Anterior cingulate cortex (tissue), 58 donors: Measurements from ENCODE around the gene CCL27.

Experiments used
- DNase-seq, 58 donors: peaks; one replicate each; lab custom pipeline; 2025; lab: John Stamatoyannopoulos, UW

CCL27 gene

DNA sequence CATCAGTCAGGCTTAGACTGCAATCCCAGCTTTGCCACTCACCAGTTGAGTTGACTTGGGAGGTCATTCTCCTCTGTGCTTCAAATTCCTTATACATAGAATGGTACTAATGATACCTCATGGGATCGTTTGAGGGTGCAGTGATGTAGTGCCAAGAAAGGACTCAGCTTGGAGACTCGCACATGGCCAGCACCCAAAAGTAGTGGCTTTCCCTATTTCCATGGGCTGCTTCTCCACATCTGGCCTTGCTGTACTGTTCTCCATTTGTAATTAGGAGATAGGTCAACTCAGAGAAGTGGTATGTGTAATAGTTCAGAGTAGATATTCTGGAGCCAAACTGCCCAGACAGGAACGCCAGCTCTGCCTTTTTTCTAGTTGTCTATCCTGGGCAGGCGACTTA, 23.1 kb upstream of the CCL27 start:
- DNase-seq, result no peak

DNA sequence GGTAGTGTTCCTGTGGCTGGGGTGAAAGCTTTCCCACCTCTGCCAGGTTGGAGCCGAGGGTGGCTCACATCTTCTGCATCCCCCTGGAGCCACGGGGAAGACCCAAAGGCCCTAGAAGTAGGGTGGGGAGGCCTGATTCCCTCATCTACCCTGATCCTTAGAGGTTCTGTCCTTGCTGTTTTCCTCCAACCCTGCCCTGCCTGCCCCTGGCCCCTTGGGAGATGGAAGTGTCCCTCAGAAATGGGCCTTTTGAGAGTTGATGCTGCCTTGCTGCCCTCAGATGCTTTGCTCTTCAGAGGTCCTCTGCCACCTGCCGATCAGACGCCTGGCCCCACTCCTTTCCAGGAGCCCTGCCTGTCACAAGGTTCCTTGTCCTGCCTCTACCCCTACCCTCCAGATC, 22.4 kb upstream of the CCL27 start:
- DNase-seq, result no peak

DNA sequence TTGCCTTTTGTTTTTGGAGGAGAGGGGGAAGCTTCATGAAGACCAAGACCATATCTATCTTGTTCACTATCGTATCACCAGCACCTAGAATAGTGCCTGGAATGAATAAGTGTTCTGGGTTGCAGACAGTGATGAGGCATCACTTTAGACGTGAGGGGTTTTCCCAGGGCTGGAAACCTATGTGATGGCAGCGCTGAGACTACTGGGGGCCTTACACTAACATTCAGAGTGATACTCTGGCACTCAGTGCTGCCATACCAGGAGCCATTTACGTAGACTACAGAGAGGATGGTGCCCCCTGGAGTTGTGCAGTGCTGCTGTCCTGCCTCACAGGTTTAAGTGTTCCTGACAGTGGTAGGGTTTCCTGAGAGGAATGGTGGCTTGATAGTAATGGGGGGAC, 21.7 kb upstream of the CCL27 start:
- no peak for DNase-seq

DNA sequence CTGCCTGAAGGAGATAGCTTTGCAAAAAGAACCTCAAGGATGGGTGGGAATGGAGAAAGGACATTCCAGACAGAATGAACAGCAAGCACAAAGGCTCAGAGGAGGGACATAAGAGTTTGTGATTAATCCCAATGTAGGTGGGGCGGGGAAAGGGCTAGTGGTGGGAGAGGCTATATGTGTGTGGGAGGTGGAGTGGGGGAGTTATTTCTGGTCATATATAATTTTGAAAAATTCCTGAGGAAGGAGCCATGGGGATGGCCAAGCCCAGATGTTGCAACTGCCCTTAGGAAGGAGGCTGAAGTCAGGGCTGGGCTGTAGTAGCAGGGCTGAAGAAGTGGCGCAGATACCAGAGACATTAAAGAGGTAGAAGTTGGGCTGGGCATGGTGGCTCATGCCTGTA, 13.4 kb upstream of the CCL27 start:
- DNase-seq, result no peak

DNA sequence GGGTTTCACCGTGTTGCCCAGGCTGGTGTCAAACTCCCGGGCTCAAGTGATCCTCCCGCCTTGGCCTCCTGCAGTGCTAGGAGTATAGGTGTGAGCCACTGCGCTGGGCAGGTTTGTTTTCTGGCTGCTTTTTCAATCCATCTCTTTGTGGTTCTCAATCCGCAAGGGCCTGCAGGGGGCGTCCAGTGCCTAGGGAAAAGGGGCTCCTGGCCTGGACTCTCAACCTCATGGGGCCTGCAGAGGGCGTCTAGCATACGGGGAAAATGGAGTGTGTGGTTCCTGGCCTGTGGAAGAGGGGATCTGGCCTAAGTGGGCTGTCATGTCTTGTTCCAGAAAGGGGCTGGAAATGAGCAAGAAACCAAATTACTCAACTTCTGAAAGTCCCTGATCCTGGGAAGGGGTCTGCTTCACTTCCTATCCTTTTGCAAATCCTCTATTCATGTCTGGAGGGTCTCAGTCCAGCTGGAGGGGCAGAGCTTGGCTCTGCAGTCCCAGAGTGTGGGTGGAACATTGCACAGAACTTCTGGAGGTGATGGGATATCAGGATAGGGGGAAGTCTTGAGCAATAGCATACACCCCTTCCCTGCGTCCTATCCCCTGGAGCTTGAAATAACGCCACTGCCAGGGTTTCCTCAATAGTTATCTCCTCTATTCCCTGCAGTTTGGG, 12.7 kb upstream of the CCL27 start:
- peak in 31 of 58 donors; percentile 1 to 59 (median 14) for DNase-seq

DNA sequence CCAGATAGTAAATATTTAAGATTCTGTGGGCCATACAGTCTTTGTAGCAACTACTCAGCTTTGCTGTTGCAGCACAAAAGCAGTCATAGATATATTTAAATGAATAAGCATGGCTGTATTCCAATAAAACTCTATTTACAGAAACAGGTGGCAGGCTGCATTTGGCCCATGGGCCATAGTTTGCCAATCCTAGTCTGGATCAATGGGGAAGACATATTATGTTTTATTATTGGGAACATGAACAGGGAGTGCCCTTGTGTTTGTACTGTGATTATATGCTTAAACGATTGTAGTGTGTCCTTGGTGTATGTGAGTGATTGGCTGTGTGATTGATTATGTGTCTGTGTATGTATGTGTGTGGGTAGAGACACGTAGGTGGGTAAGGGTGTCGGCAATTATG, 12.0 kb upstream of the CCL27 start:
- DNase-seq, result no peak

- DNase-seq, result no peak
Measured at GRCh38 chr9:34671307-34671706, 8.8 kb upstream of the CCL27 start.

GRCh38 chr9:34669809-34670562, 7.5 kb upstream of the CCL27 start:
- no peak for DNase-seq

GRCh38 chr9:34665381-34666250, 3.2 kb upstream of the CCL27 start:
- DNase-seq, result peak; percentile 31 to 98 (median 90)

DNA sequence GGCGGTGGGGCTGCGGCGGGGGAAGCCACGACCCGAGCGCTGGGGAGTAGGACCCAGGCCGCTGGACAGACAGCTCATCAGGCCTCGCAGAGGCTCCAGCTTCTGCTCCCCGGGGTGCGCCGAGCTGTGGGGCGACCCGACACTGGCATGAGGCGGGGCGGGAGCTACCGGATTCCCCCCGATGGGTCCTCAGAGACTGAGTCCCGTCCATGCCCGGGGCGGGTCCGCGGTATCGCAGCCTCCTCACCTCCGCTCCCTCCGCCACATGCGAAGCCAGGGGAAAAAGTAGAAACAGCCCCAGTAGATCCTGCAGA, 2.6 kb upstream of the CCL27 start:
- peak in 1 of 58 donors; percentile 74 for DNase-seq

DNA sequence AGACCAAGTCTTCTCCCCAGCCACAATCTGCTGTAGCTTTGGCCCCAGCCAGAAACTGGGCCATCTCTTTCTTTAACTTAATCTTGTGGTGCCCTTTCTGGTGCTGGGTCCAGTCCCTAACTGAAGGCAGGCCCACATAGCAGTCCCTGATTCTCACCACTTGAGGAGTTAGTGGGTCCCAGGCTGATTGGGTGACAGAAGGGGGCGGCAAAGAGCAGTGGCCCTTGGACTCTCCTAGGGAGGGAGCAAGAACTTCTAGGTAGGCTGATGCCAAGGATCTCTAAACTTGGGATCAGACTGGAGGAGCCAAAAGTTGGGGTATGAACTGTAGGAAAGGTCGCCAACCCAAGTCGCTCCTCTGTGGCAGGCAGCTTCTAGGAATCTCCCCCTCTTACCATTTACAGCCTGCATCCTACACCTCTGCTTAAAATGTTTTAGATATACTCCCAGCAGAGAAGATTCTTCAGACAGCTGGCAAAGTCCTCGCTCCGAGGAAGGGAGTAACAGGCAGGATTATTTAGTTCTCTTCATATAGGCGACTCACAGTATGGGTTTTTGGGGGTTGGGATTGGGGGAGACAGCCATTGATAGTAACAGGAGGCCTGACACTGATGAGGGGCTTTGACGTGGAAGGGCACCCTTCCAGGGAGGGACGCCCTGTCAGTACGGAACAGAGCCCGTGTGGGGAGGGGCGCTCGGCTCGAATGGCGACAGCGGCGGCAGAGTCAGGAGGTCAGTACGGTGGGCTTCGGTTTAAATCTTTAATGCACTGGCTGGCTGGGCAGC, 2.0 kb upstream of the CCL27 start:
- peak in 51 of 58 donors; percentile 15 to 83 (median 56) for DNase-seq

GRCh38 chr9:34663303-34663605, 797 bp upstream of the CCL27 start:
- DNase-seq, result no peak

DNA sequence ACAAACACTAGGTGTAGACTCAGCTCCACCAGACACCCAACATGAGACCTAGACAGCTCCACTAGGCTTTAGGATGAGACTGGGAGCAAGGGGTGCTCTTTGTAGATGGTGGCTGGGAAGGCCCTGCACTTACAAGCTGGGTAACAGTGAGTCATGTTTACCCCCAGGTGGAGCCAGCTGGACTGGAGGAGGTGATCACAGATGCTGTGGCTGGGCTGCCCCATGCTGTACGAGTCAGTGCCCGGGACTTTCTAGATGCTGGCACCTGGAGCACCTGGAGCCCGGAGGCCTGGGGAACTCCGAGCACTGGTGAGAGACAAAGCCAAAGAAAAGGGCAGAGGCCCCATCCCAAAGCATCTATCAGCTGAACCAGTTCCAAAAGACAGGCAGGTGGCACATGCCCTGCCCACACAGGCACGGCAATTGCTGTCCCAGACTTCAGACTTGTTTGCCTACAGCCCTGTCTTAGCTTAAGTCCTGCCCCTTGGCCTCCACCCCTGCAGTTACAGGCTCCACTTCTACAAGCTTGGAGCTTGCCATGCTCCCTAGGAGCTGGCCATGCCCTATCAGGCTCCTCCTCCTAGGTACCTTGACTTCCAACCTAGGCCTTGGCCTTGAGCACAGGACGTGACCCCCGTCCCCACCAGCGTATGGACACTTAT, 2.7 kb downstream of the CCL27 start:
- DNase-seq, result no peak

GRCh38 chr9:34658461-34658860, 4.0 kb downstream of the CCL27 start:
- DNase-seq, result no peak

GRCh38 chr9:34656992-34657391, 5.5 kb downstream of the CCL27 start:
- peak in 1 of 58 donors; percentile 4 for DNase-seq

DNA sequence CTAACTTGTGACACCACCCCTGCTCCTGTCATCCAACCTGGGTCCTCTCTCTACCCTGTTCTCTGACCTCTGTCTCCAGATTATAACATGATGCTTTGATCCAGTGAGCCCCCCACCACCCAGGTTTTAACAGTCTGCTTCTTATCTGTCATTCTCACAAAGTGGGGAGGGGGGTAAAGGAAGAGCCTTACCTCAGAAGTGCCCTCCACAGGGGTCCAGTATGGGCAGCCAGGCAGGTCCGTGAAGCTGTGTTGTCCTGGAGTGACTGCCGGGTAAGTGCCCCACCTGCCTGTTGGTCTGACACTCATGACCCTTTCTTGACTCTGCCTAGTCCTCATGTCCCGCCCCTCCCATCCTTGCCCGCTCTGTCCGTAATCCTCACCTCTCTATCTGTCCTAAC, 7.1 kb downstream of the CCL27 start:
- no peak for DNase-seq

DNA sequence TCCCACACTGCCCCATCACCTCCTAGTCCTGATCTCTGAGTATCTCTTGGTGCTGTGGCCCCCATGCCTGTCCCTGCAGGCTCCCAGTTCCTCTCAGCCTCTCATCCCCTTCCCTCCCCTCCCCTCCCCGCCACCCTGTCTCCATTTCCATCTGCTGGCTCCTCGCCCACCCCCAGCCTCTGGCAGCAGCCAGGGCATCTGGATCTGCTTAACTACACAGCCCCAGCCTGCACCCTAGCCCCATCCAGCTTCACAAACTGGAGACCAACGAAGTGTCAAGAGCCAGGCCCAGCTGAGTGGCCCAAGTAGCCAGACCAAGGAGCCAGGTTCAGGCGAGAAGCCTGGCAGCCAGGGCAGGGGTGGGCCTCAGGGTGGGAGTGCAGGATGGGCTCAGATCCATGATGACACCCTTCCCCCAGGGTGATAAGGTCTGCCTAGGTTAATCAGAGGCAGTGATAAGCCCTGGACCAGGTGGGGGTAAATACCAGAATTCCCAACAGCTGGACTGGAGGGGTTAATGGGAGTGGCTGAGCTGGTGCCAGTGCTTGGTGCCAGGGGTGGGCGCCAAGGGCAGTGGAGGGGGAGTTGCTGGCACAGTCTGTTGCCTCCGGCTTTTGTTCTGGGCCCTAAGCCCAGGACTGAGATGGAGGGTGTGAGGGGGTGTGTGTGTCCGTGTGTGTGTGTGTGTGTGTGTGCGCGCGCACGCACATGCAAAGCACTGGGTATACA, 8.0 kb downstream of the CCL27 start:
- DNase-seq, result peak in 55 of 58 donors; percentile 20 to 90 (median 75)

DNA sequence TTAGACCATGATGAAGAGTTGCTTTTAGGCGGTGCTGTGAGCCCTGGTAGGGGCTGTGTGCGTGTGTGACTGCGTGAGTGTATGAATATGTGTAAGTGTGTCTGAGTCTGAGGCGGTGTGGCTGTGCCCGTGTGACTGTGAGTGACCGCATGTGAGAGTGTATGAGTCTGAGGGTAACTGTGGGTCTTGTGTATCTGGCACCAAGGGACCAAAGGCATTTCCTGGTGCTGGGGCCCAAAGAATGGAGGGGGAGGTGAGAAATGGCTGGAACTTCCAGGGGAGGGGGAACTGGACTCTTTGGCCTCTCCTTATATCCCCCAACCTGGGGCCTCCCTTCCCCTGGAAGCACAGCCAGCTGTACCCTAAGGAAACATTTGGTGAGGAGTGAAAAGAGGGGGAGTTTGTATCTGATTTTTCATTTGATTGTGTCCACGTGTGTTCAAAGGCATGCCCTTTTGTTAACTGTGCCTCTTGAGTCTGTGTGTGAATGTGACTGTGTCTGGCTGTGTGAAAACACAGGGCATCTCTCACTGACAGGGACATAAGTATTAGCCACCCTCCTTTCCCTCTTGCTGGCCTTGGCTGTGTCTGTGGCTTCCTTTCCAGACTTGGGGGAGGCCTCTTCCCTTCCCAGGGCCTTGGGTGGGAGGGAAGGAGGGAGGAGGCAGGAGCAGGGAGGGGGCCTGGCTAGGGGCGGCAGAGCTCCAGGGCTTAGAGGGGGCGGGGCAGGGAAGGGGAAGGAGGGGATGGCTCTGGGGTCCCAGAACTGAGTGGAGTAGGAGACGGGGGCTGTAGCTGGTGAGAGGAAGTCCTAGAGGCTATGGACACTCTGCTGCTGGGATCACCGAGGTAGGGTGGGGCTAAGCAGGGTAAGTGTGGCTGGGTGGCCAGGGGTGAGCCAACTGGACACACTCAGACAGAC, 9.0 kb downstream of the CCL27 start:
- DNase-seq, result peak in 6 of 58 donors; percentile 14 to 36 (median 15)
